H1 (cell line): ENCODE results near the gene CAMK2D. TPM values are rescaled to one million over a fixed set of nuclear protein-coding genes. Genes with fewer than 3 reads are reported as not detected.

Experiments used
- CHD7 ChIP-seq: fragments of 300-600 bp; sonication (generic); IDR thresholded peaks from 2 replicates; pipeline ENCODE4 v1.7.1; 2012; ENCODE audit warnings: low read length, moderate library complexity, mild to moderate bottlenecking, inconsistent platforms; ENCODE audit not compliant: insufficient replicate concordance
- E2F6 ChIP-seq: IDR thresholded peaks from 2 replicates; pipeline ENCODE4 v1.6.1; 2012; ENCODE audit warnings: inconsistent platforms
- YY1 ChIP-seq: IDR thresholded peaks from 2 replicates; pipeline ENCODE4 v1.6.1; 2011; ENCODE audit warnings: low read depth, mild to moderate bottlenecking, low read length
- polyA plus RNA-seq, 7 experiments: library from polyadenylated mRNA; depleted of rRNA in 3 of 7; stranded (reverse) in 5 of 7; unstranded in 2 of 7; fragments of >200 nt in 5 of 7; fragments of 200-250 nt in 2 of 7; gene quantifications; 1 replicate in 5 of 7; 2 replicates in 1 of 7; 4 replicates in 1 of 7; pipeline versions ENCODE4 v1.2.1 to v1.2.3, GENCODE V29; 2011 to 2013; ENCODE audit warnings: missing spikeins in 2 of 7, mixed read lengths in 2 of 7
- total RNA-seq: library from RNA; stranded (reverse); fragmentation: NEBNext Ultra II Directional; extraction: Animal tissue kit (Norgen Biotek cat#: 25700); gene quantifications from 2 replicates; pipeline ENCODE4 v1.2.1, GENCODE V29; 2021

CAMK2D gene
- total and polyA plus RNA-seq, 2 of the 8 experiments (the other 6 are each of a cell fraction or from before 2014, with no cell fraction given): 3.2 to 7.0 TPM

GRCh38 chr4:113776679-113777078 is 15.1 kb upstream of the CAMK2D start (continued):
- no peak for TF ChIP-seq CHD7
- TF ChIP-seq YY1: 0 out of 2 replicates have a peak, but pooled peaks have one; percentile 60
- TF ChIP-seq E2F6: peak; percentile 63; the same call in 1 of the 2 replicates
- TF ChIP-seq, all 59 proteins: peak for 2
